Kidney epithelial cell (primary cell): Measurements from ENCODE around the gene TAGLN2. TPM values are rescaled to one million over a fixed set of nuclear protein-coding genes. Genes with fewer than 3 reads are reported as not detected.

Source experiments
- DNase-seq: peaks from one replicate; pipeline ENCODE4 v3.0.0-alpha.2; 2010; ENCODE audit warnings: low read depth
- H3K27me3 ChIP-seq: 2 replicates; pipeline ENCODE4 v1.6.0; 2011; ENCODE audit warnings: low read length; ENCODE audit not compliant: control insufficient read depth, insufficient read depth
- H3K36me3 ChIP-seq: 2 replicates; pipeline ENCODE4 v1.5.1; 2011; ENCODE audit warnings: low read length; ENCODE audit not compliant: control insufficient read depth, insufficient read depth
- H3K4me3 ChIP-seq: 2 replicates; pipeline ENCODE4 v1.5.1; 2011; ENCODE audit warnings: low read depth, mild to moderate bottlenecking, control low read depth, low read length
- CTCF ChIP-seq: IDR thresholded peaks from 2 replicates; pipeline ENCODE4 v1.5.1; 2011; ENCODE audit warnings: mild to moderate bottlenecking, moderate library complexity, low read length, control low read depth, inconsistent platforms; ENCODE audit not compliant: insufficient read depth, poor library complexity, severe bottlenecking
- total RNA-seq: library from RNA; depleted of rRNA; stranded (reverse); fragments of >200 nt; gene quantifications from 2 replicates; pipeline ENCODE4 v1.2.3, GENCODE V29; 2015

The TAGLN2 gene
- total RNA-seq, 1 donor from 2014 or later: 719 TPM

DNA sequence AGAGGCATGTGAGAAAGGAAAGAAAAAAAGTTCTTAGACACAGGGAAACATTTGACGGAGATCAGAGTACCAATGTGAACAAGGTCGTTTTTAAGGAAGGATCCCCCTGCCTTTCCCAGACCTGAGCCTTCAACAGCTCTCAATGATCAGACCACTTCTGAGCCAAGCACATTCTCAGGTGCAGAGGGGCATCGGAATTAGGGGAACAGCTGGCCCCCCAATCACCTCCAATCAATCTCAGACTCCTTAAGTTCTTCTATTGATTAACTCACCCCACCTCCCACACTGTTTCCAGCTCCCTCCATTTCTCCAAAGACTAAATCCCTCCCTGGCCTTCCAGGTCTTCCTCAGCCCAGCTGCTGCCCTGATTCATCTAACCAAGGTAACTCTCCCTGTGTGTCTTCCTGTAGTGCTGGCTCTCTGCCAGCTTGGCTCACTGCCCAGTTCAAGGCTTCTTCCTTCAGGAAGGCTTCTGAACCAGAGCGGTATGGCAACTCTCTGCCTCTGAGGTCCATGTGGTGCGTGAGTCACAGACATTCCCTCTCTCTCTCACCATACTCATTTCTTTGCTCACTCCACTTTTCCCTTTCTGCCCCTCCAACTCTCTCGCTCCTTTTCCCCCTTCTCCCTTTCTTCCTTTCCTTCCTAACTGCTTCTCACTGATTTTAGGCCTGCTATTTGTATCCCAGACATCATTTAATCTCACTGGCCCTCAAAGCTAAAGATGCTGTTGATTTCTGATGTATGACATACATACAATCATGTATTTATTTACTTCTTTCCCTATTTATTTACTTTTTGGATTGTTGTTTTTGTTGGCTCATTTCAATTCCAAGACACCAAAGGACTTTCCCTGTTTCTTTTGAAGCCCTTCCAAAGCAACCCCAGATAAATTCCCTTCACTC, 43.4 kb downstream of the TAGLN2 start:
- DNase-seq: peak; percentile 100
- no peaks in the 10 kb centered on the region for H3K27me3 ChIP-seq
- H3K4me3 ChIP-seq: no peak overlapping the region
- no peaks in the 10 kb centered on the region for H3K36me3 ChIP-seq
- TF ChIP-seq CTCF: no peak

DNA sequence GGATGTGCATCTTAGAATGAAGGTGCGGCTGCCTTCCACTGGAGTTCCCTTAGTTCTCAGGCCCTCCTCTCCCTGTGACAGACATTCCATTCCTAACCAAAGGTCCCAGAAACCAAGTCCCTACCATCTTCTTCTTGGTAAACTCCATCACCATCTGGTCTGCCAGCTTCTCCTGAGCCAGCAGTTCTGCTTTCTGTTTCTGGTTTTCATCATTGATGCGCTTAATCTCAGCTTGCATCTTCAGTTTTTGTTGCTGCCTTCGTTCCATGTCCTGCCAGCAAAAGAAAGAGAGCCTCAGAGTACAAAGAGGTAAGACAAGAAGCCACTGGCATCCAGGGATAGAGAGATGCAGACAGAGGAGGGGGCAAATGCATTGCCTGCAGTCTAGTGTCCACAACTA, 44.9 kb downstream of the TAGLN2 start:
- TF ChIP-seq CTCF: no peak
- no peak for DNase-seq
- no peak overlapping the region for H3K4me3 ChIP-seq
- no peaks in the 10 kb centered on the region for H3K36me3 ChIP-seq
- H3K27me3 ChIP-seq: no peaks in the 10 kb centered on the region

GRCh38 chr1:159879977-159880376, 45.3 kb downstream of the TAGLN2 start:
- Histone ChIP-seq H3K4me3 (no peak overlapping the region), H3K36me3 (no peaks in the 10 kb centered on the region), H3K27me3 (no peaks in the 10 kb centered on the region)
- DNase-seq: no peak
- no peak for TF ChIP-seq CTCF

DNA sequence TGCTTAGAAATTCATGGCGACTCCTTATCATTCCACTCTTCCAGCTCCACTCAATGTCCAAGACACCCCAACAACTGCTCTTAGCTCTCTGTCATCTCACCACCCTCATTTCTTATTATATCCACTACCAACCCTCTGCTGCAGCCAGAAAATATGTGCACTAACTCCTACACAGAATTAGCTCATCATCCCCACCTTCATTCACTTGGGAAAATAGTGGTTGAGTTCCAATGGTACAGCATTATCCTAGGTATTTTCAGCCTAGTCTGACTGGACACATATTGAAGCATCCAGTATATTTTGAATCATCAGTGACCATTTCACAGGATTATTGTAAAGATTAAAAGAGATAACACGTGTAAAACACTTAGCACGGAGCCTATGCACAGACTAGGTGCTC, 46.2 kb downstream of the TAGLN2 start:
- no peak for TF ChIP-seq CTCF
- H3K27me3 ChIP-seq: no peaks in the 10 kb centered on the region
- H3K36me3 ChIP-seq: no peaks in the 10 kb centered on the region
- no peak overlapping the region for H3K4me3 ChIP-seq
- no peak for DNase-seq

GRCh38 chr1:159877695-159878444, 47.4 kb downstream of the TAGLN2 start:
- Histone ChIP-seq H3K36me3 (no peaks in the 10 kb centered on the region), H3K27me3 (no peaks in the 10 kb centered on the region), H3K4me3 (no peak overlapping the region)
- DNase-seq: no peak
- no peak for TF ChIP-seq CTCF
